Activated naive CD8-positive, alpha-beta T cell treated with anti-CD3 and anti-CD28 coated beads for 36 hours (primary cell): ENCODE results near the gene MAP7D1. TPM values are rescaled to one million over a fixed set of nuclear protein-coding genes. Genes with fewer than 3 reads are reported as not detected.
"Not testable (repeated sequence)": the region's sequence is repeated elsewhere in the genome, so short reads cannot be mapped to it uniquely, and the experiment has no call there.

Experiments
- DNase-seq: peaks from one replicate; pipeline ENCODE4 v3.0.0; 2021
- H3K27ac Mint-ChIP-seq: one replicate; pipeline ENCODE4 v1.8.0; 2022; ENCODE audit warnings: mild to moderate bottlenecking, moderate library complexity, mixed read lengths
- H3K27me3 Mint-ChIP-seq: one replicate; pipeline ENCODE4 v1.8.0; 2022; ENCODE audit warnings: mild to moderate bottlenecking, mixed read lengths
- H3K36me3 Mint-ChIP-seq: one replicate; pipeline ENCODE4 v1.8.0; 2021; ENCODE audit warnings: mild to moderate bottlenecking, mixed read lengths
- H3K4me1 Mint-ChIP-seq: one replicate; pipeline ENCODE4 v1.8.0; 2021; ENCODE audit warnings: mixed read lengths
- H3K4me3 Mint-ChIP-seq: one replicate; pipeline ENCODE4 v1.8.0; 2022; ENCODE audit warnings: mild to moderate bottlenecking, moderate library complexity, mixed read lengths
- H3K9me3 Mint-ChIP-seq: one replicate; pipeline ENCODE4 v1.8.0; 2022; ENCODE audit warnings: mixed read lengths
- total RNA-seq, 2 experiments: library from RNA; stranded (reverse); gene quantifications; one replicate each; pipeline ENCODE4 v1.2.3, GENCODE V29; 2021

MAP7D1 gene
- total RNA-seq, 2 experiments from 2014 or later: 158 to 168 TPM

GRCh38 chr1:36154765-36155407 is 1.1 kb upstream of the MAP7D1 start:
- H3K9me3 Mint-ChIP-seq: no peaks in the 10 kb centered on the region
- H3K27me3 Mint-ChIP-seq: no peaks in the 10 kb centered on the region
- DNase-seq: no peak
- H3K27ac Mint-ChIP-seq: peak overlapping the region; percentile 92
- peak overlapping the region; percentile 84 for H3K4me3 Mint-ChIP-seq
- H3K4me1 Mint-ChIP-seq: peaks cover 67% of the 10 kb centered on the region
- H3K36me3 Mint-ChIP-seq: peaks cover 20% of the 10 kb centered on the region

GRCh38 chr1:36156329-36157114 is 562 bp downstream of the MAP7D1 start:
- peak overlapping the region; percentile 93 for H3K4me3 Mint-ChIP-seq
- H3K4me1 Mint-ChIP-seq: peaks cover 64% of the 10 kb centered on the region

GRCh38 chr1:36157115-36157903 is 1.3 kb downstream of the MAP7D1 start:
- peaks cover 64% of the 10 kb centered on the region for H3K4me1 Mint-ChIP-seq
- H3K27me3 Mint-ChIP-seq: no peaks in the 10 kb centered on the region
- H3K9me3 Mint-ChIP-seq: no peaks in the 10 kb centered on the region
- H3K27ac Mint-ChIP-seq: peak overlapping the region; percentile 90
- peaks cover 36% of the 10 kb centered on the region for H3K36me3 Mint-ChIP-seq
- peak; percentile 40 for DNase-seq
- H3K4me3 Mint-ChIP-seq: peak overlapping the region; percentile 93

More at GRCh38 chr1:36156329-36157114, 562 bp downstream of the MAP7D1 start:
- Mint-ChIP-seq H3K27ac (peak overlapping the region; percentile 90), H3K9me3 (no peaks in the 10 kb centered on the region), H3K27me3 (no peaks in the 10 kb centered on the region), H3K36me3 (peaks cover 28% of the 10 kb centered on the region)
- DNase-seq: peak; percentile 68

- Mint-ChIP-seq H3K9me3 (no peaks in the 10 kb centered on the region), H3K4me1 (peaks cover 66% of the 10 kb centered on the region), H3K4me3 (peak overlapping the region; percentile 93), H3K27me3 (no peaks in the 10 kb centered on the region), H3K36me3 (peaks cover 39% of the 10 kb centered on the region), H3K27ac (peak overlapping the region; percentile 90)
- DNase-seq: no peak
Observed at GRCh38 chr1:36157973-36158826, 2.2 kb downstream of the MAP7D1 start.

- not testable (repeated sequence) for DNase-seq, H3K27me3 Mint-ChIP-seq, H3K9me3 Mint-ChIP-seq
- Mint-ChIP-seq H3K4me1 (peaks cover 61% of the 10 kb centered on the region), H3K27ac (peak overlapping the region; percentile 93), H3K4me3 (peak overlapping the region; percentile 93), H3K36me3 (peaks cover 39% of the 10 kb centered on the region)
Observed at GRCh38 chr1:36158827-36159252, 2.9 kb downstream of the MAP7D1 start.

GRCh38 chr1:36159614-36160387 is 3.8 kb downstream of the MAP7D1 start:
- no peaks in the 10 kb centered on the region for H3K9me3 Mint-ChIP-seq
- peak overlapping the region; percentile 86 for H3K4me3 Mint-ChIP-seq
- no peaks in the 10 kb centered on the region for H3K27me3 Mint-ChIP-seq
- peak overlapping the region; percentile 93 for H3K27ac Mint-ChIP-seq
- peaks cover 62% of the 10 kb centered on the region for H3K4me1 Mint-ChIP-seq
- H3K36me3 Mint-ChIP-seq: peaks cover 46% of the 10 kb centered on the region
- DNase-seq: no peak

- peak overlapping the region; percentile 86 for H3K4me3 Mint-ChIP-seq
- peaks cover 60% of the 10 kb centered on the region for H3K4me1 Mint-ChIP-seq
- peak overlapping the region; percentile 93 for H3K27ac Mint-ChIP-seq
- H3K9me3 Mint-ChIP-seq: no peaks in the 10 kb centered on the region
- H3K27me3 Mint-ChIP-seq: no peaks in the 10 kb centered on the region
- H3K36me3 Mint-ChIP-seq: peaks cover 47% of the 10 kb centered on the region
- no peak for DNase-seq
Observed at GRCh38 chr1:36160388-36160948, 4.5 kb downstream of the MAP7D1 start.

- H3K4me1 Mint-ChIP-seq: peaks cover 62% of the 10 kb centered on the region
- peak; percentile 79 for DNase-seq
- H3K27ac Mint-ChIP-seq: peak overlapping the region; percentile 93
- peak overlapping the region; percentile 86 for H3K4me3 Mint-ChIP-seq
- H3K27me3 Mint-ChIP-seq: no peaks in the 10 kb centered on the region
- no peaks in the 10 kb centered on the region for H3K9me3 Mint-ChIP-seq
- peaks cover 47% of the 10 kb centered on the region for H3K36me3 Mint-ChIP-seq
Observed at GRCh38 chr1:36160949-36161485, 5.1 kb downstream of the MAP7D1 start.

GRCh38 chr1:36161641-36162531 is 5.9 kb downstream of the MAP7D1 start:
- no peaks in the 10 kb centered on the region for H3K27me3 Mint-ChIP-seq
- H3K36me3 Mint-ChIP-seq: peaks cover 51% of the 10 kb centered on the region
- H3K9me3 Mint-ChIP-seq: no peaks in the 10 kb centered on the region
- H3K4me3 Mint-ChIP-seq: peak overlapping the region; percentile 86
- H3K4me1 Mint-ChIP-seq: peaks cover 68% of the 10 kb centered on the region
- DNase-seq: peak; percentile 51
- peak overlapping the region; percentile 93 for H3K27ac Mint-ChIP-seq

GRCh38 chr1:36162680-36163239 is 6.8 kb downstream of the MAP7D1 start:
- no peak for DNase-seq
- H3K36me3 Mint-ChIP-seq: peaks cover 49% of the 10 kb centered on the region
- H3K27me3 Mint-ChIP-seq: no peaks in the 10 kb centered on the region
- H3K4me1 Mint-ChIP-seq: peaks cover 67% of the 10 kb centered on the region
- peak overlapping the region; percentile 93 for H3K27ac Mint-ChIP-seq
- H3K4me3 Mint-ChIP-seq: peak overlapping the region; percentile 86
- no peaks in the 10 kb centered on the region for H3K9me3 Mint-ChIP-seq

GRCh38 chr1:36163426-36163825 is 7.5 kb downstream of the MAP7D1 start:
- peak overlapping the region; percentile 93 for H3K27ac Mint-ChIP-seq
- no peaks in the 10 kb centered on the region for H3K9me3 Mint-ChIP-seq
- H3K27me3 Mint-ChIP-seq: no peaks in the 10 kb centered on the region
- peaks cover 45% of the 10 kb centered on the region for H3K36me3 Mint-ChIP-seq
- H3K4me1 Mint-ChIP-seq: peaks cover 63% of the 10 kb centered on the region
- no peak overlapping the region for H3K4me3 Mint-ChIP-seq
- no peak for DNase-seq

- H3K4me3 Mint-ChIP-seq: no peak overlapping the region
Observed at GRCh38 chr1:36164361-36164760, 8.4 kb downstream of the MAP7D1 start.

More at GRCh38 chr1:36164361-36164760, 8.4 kb downstream of the MAP7D1 start:
- H3K9me3 Mint-ChIP-seq: no peaks in the 10 kb centered on the region
- peaks cover 41% of the 10 kb centered on the region for H3K36me3 Mint-ChIP-seq
- peaks cover 58% of the 10 kb centered on the region for H3K4me1 Mint-ChIP-seq
- H3K27me3 Mint-ChIP-seq: no peaks in the 10 kb centered on the region
- no peak for DNase-seq
- H3K27ac Mint-ChIP-seq: peak overlapping the region; percentile 65
